ENCODE data around the gene GPC3. TPM values are rescaled to one million over a fixed set of nuclear protein-coding genes. Genes with fewer than 3 reads are reported as not detected.
"Not testable (repeated sequence)": the region's sequence is repeated elsewhere in the genome, so short reads cannot be mapped to it uniquely, and the experiment has no call there.

The GPC3 gene
- total RNA-seq, 1 experiment from 2014 or later = 0.98 TPM

DNA sequence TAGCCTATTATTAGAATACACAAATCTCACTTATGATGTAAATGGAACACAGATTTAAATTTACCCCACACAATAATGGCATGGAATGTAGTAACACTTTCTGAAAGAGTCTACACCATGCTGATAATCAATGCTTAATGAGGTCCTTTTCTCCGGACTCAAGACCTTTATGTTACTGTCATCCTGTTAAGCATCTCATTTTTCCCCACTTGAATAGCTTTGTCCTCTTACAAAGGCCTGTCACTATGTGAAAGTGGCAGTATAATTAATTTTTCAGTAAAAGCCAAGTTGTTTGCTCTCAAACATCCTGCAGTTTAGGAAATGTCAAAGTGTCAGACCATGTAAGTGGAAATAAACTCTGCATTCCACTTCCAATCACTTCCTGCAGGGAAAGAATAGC lies 96.4 kb downstream of the GPC3 start:
- Histone ChIP-seq H3K27ac (ENCODE audit: low read depth, low read length) (no peak overlapping the region), H3K9ac (ENCODE audit: low read length) (no peak overlapping the region), H3K79me2 (ENCODE audit: insufficient read depth, low read length) (no peaks in the 10 kb centered on the region), H3K36me3 (ENCODE audit: control insufficient read depth in 1 of 2, insufficient read depth in 2 of 2, low read length in 2 of 2) (no peaks in the 10 kb centered on the region), H3K4me3 (replicated peaks in 1 of 2; ENCODE audit: low read depth in 1 of 2, low read length in 2 of 2) (no peak overlapping the region), H3K4me1 (ENCODE audit: control insufficient read depth in 1 of 2, insufficient read depth in 2 of 2, low read length in 2 of 2) (peaks cover 0 to 3% of the 10 kb centered on the region in 2 experiments; a peak in 2 of 4 replicates), H3K9me2 (ENCODE audit: insufficient read depth) (no peaks in the 10 kb centered on the region), H4K20me1 (ENCODE audit: insufficient read depth) (no peaks in the 10 kb centered on the region), H3K27me3 (ENCODE audit: insufficient read depth, low read length) (no peaks in the 10 kb centered on the region), H3K9me3 (ENCODE audit: control insufficient read depth in 1 of 2, insufficient read depth in 1 of 2, low read depth in 1 of 2, low read length in 2 of 2) (no peaks in the 10 kb centered on the region), H2AFZ (ENCODE audit: low read depth, low read length, poor library complexity, severe bottlenecking) (no peak overlapping the region), H3K4me2 (ENCODE audit: low read length) (no peak overlapping the region)
- BruUV-seq (replicated peaks) = no TSS peak
- intact Hi-C loops (cut with micrococcal nuclease) = no loop called here
- DNase-seq (ENCODE audit: low read depth, low spot score) (no peak), ATAC-seq (no peak)
- TF ChIP-seq EZH2phosphoT487 (IDR thresholded peaks at IDR 0.05; ENCODE audit: borderline replicate concordance) = no peak
- no peak for TF ChIP-seq ELF1 (IDR thresholded peaks at IDR 0.05; ENCODE audit: borderline replicate concordance, low read depth)
- TF ChIP-seq SP1 (IDR thresholded peaks at IDR 0.05; ENCODE audit: low read depth) = no peak
- no peak for TF ChIP-seq POLR2A (IDR thresholded peaks at IDR 0.05; ENCODE audit: borderline replicate concordance, extremely low read depth, insufficient read depth, insufficient read length)
- TF ChIP-seq MAX (IDR thresholded peaks at IDR 0.05) = no peak
- TF ChIP-seq, protein P1, sequence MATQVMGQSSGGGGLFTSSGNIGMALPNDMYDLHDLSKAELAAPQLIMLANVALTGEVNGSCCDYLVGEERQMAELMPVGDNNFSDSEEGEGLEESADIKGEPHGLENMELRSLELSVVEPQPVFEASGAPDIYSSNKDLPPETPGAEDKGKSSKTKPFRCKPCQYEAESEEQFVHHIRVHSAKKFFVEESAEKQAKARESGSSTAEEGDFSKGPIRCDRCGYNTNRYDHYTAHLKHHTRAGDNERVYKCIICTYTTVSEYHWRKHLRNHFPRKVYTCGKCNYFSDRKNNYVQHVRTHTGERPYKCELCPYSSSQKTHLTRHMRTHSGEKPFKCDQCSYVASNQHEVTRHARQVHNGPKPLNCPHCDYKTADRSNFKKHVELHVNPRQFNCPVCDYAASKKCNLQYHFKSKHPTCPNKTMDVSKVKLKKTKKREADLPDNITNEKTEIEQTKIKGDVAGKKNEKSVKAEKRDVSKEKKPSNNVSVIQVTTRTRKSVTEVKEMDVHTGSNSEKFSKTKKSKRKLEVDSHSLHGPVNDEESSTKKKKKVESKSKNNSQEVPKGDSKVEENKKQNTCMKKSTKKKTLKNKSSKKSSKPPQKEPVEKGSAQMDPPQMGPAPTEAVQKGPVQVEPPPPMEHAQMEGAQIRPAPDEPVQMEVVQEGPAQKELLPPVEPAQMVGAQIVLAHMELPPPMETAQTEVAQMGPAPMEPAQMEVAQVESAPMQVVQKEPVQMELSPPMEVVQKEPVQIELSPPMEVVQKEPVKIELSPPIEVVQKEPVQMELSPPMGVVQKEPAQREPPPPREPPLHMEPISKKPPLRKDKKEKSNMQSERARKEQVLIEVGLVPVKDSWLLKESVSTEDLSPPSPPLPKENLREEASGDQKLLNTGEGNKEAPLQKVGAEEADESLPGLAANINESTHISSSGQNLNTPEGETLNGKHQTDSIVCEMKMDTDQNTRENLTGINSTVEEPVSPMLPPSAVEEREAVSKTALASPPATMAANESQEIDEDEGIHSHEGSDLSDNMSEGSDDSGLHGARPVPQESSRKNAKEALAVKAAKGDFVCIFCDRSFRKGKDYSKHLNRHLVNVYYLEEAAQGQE (IDR thresholded peaks at IDR 0.05; ENCODE audit: low read depth) = no peak
- TF ChIP-seq SRF (IDR thresholded peaks at IDR 0.05; ENCODE audit: low read depth) = no peak
- ChIA-PET CTCF (no interaction called here), POLR2A (no interaction called here), RAD21 (ENCODE audit: low non-redundant PET in 1 of 2, low total read pairs in 2 of 2, uncharacterized antibody in 2 of 2, unreplicated experiment in 2 of 2) (no interaction called here)

- RAD21 ChIA-PET (ENCODE audit: low non-redundant PET in 1 of 2, low total read pairs in 2 of 2, uncharacterized antibody in 2 of 2, unreplicated experiment in 2 of 2); H3K4me1 ChIP-seq (ENCODE audit: control insufficient read depth in 1 of 2, insufficient read depth in 2 of 2, low read length in 2 of 2); BruUV-seq (replicated peaks): not testable (repeated sequence)
Observed at GRCh38 chrX:133888084-133888483, 97.3 kb downstream of the GPC3 start.

More at GRCh38 chrX:133888084-133888483, 97.3 kb downstream of the GPC3 start:
- H2AFZ ChIP-seq (ENCODE audit: low read depth, low read length, poor library complexity, severe bottlenecking); H3K9me3 ChIP-seq (ENCODE audit: control insufficient read depth in 1 of 2, insufficient read depth in 1 of 2, low read depth in 1 of 2, low read length in 2 of 2); H3K4me3 ChIP-seq (replicated peaks in 1 of 2; ENCODE audit: low read depth in 1 of 2, low read length in 2 of 2); H3K9ac ChIP-seq (ENCODE audit: low read length); DNase-seq (ENCODE audit: low read depth, low spot score); H3K36me3 ChIP-seq (ENCODE audit: control insufficient read depth in 1 of 2, insufficient read depth in 2 of 2, low read length in 2 of 2); H3K4me2 ChIP-seq (ENCODE audit: low read length); POLR2A ChIA-PET; ATAC-seq; H3K9me2 ChIP-seq (ENCODE audit: insufficient read depth); CTCF ChIA-PET; intact Hi-C loops (cut with micrococcal nuclease); H3K27me3 ChIP-seq (ENCODE audit: insufficient read depth, low read length); H3K79me2 ChIP-seq (ENCODE audit: insufficient read depth, low read length); H3K27ac ChIP-seq (ENCODE audit: low read depth, low read length); H4K20me1 ChIP-seq (ENCODE audit: insufficient read depth): not testable (repeated sequence)
